Measurements from ENCODE around the gene PDCD1LG2. TPM values are rescaled to one million over a fixed set of nuclear protein-coding genes. Genes with fewer than 3 reads are reported as not detected.
A peak's percentile ranks its signal among the peaks of the same experiment; 100 is the strongest.

The PDCD1LG2 gene
- total and polyA plus RNA-seq, 5 donors from 2014 or later, result 0.85 to 2.5 (median 1.0) TPM; not detected in 1

DNA sequence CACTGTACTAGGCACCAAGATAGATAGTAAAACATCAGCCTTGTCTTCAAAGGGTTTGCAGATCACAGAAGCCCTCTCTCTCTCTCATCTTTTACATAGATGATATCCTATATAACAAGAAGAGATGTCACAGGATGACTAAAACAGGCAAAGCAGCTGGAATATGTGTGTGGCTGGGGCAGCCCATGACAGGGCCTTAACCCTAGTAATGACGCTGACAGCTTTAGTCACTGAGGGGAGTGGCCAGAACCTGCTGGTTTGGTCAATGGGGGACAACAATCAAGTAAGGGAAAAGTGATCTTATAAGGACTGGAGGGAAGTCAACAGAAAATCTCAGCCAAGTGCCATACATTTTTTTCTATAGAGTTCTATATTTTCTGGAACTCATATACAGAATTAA is 76.7 kb downstream of the PDCD1LG2 start:
- no peaks in the 10 kb centered on the region for H3K36me3 Mint-ChIP-seq
- no peaks in the 10 kb centered on the region for H3K36me3 ChIP-seq (ENCODE audit: control insufficient read depth, insufficient read depth, low read length)
- no peaks in the 10 kb centered on the region for H3K9me3 Mint-ChIP-seq
- peaks cover 10% of the 10 kb centered on the region for H3K4me1 ChIP-seq (ENCODE audit: control insufficient read depth, insufficient read depth, low read length, poor library complexity, severe bottlenecking)
- H3K27me3 ChIP-seq (ENCODE audit: control insufficient read depth, insufficient read depth, low read length), result peaks cover 2% of the 10 kb centered on the region
- peak overlapping the region; percentile 34 to 91 (median 72) for H3K27ac Mint-ChIP-seq
- peak overlapping the region in 1 of 4 donors; percentile 74 for H3K4me3 Mint-ChIP-seq
- H3K4me3 ChIP-seq (ENCODE audit: low read depth, low read length), result no peak overlapping the region
- no peaks in the 10 kb centered on the region for H3K27me3 Mint-ChIP-seq
- H3K27ac ChIP-seq (ENCODE audit: insufficient read depth, low read length, poor library complexity, severe bottlenecking), result no peak overlapping the region
- ATAC-seq (ENCODE audit: low read depth in 2 of 2), result no peak
- H3K4me1 Mint-ChIP-seq, result peaks cover 16 to 30% (median 26%) of the 10 kb centered on the region in 4 donors
- H3K9me3 ChIP-seq (ENCODE audit: control insufficient read depth in 2 of 2, low read length in 2 of 2), result no peaks in the 10 kb centered on the region
- no peak for DNase-seq

DNA sequence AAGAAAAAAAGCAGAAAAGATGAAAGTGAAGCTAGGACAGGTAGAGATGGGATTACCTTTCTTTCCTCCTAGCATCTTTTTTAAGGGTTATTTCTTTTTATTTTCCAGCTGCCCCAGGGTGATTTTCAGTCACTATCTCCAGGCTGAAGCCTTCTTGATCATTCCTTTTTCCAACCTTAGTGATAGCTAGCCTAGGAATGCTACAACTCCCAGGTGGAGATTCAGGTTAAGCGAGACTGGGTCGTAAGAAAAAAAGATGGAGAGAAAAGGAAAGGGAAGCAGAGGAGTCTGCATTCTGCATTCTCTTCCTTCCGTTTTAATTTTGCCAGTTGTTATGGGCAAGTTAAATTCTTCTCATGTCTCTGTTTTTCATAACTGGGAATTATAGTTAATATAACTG is 81.9 kb downstream of the PDCD1LG2 start:
- H3K9me3 ChIP-seq (ENCODE audit: control insufficient read depth in 2 of 2, low read length in 2 of 2), result no peaks in the 10 kb centered on the region
- DNase-seq (no peak), ATAC-seq (ENCODE audit: low read depth in 2 of 2) (no peak)
- peaks cover 5 to 14% (median 9%) of the 10 kb centered on the region in 4 donors for H3K4me1 Mint-ChIP-seq
- no peaks in the 10 kb centered on the region for H3K4me1 ChIP-seq (ENCODE audit: control insufficient read depth, insufficient read depth, low read length, poor library complexity, severe bottlenecking)
- H3K36me3 Mint-ChIP-seq, result no peaks in the 10 kb centered on the region
- H3K27ac Mint-ChIP-seq, result no peak overlapping the region
- no peaks in the 10 kb centered on the region for H3K36me3 ChIP-seq (ENCODE audit: control insufficient read depth, insufficient read depth, low read length)
- H3K9me3 Mint-ChIP-seq, result no peaks in the 10 kb centered on the region
- peaks cover 2% of the 10 kb centered on the region for H3K27me3 ChIP-seq (ENCODE audit: control insufficient read depth, insufficient read depth, low read length)
- no peak overlapping the region for H3K4me3 Mint-ChIP-seq
- no peaks in the 10 kb centered on the region for H3K27me3 Mint-ChIP-seq
- no peak overlapping the region for H3K4me3 ChIP-seq (ENCODE audit: low read depth, low read length)
- H3K27ac ChIP-seq (ENCODE audit: insufficient read depth, low read length, poor library complexity, severe bottlenecking), result no peak overlapping the region

DNA sequence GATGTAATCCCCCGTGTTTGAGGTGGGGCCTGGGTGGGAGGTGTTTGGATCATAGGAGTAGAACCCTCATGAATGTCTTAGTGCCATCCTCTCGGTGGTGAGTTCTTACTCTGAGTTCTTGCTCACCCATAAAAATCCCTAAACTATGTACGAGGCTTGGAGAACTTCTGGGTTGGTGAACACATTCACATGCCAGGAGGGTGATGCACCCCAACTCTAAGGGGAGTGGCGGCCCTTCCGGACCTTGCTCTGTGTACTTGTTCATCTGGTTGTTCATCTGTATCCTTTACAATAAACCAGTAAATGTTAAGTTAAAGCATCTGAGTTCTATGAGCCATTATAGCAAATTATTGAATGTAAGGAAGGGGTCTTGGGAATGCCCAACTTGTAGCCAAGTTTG is 82.6 kb downstream of the PDCD1LG2 start:
- Mint-ChIP-seq H3K9me3 (no peaks in the 10 kb centered on the region), H3K4me1 (peaks cover 4 to 9% (median 6%) of the 10 kb centered on the region in 4 donors), H3K27ac (peak overlapping the region in 1 of 3 donors; percentile 21), H3K27me3 (no peaks in the 10 kb centered on the region), H3K36me3 (no peaks in the 10 kb centered on the region), H3K4me3 (no peak overlapping the region)
- H3K9me3 ChIP-seq (ENCODE audit: control insufficient read depth in 2 of 2, low read length in 2 of 2), result no peaks in the 10 kb centered on the region
- no peak overlapping the region for H3K4me3 ChIP-seq (ENCODE audit: low read depth, low read length)
- ATAC-seq (ENCODE audit: low read depth in 2 of 2) (no peak), DNase-seq (no peak)
- peaks cover 2% of the 10 kb centered on the region for H3K27me3 ChIP-seq (ENCODE audit: control insufficient read depth, insufficient read depth, low read length)
- H3K36me3 ChIP-seq (ENCODE audit: control insufficient read depth, insufficient read depth, low read length), result no peaks in the 10 kb centered on the region
- no peak overlapping the region for H3K27ac ChIP-seq (ENCODE audit: insufficient read depth, low read length, poor library complexity, severe bottlenecking)
- H3K4me1 ChIP-seq (ENCODE audit: control insufficient read depth, insufficient read depth, low read length, poor library complexity, severe bottlenecking), result no peaks in the 10 kb centered on the region

DNA sequence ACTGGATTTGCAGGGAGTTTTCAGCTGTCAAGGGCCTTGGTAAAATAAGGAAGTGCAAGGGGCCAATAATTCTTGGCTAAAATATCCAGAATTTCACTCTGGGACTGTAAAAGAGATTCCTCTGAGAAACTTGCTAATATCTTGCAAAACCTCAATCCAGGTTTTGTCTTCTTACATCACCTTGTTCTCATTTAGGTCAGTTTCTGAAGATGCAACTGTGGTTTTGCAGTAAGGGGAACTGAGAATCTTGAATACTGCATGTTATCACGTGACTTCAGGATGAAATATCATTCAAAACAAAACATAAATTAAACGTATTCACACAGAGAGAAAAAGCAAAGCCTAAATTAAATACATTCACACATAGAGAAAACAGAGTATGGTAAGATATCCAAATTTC is 83.6 kb downstream of the PDCD1LG2 start:
- H3K4me1 Mint-ChIP-seq, result peaks cover 4 to 9% (median 6%) of the 10 kb centered on the region in 4 donors
- no peak overlapping the region for H3K4me3 ChIP-seq (ENCODE audit: low read depth, low read length)
- ATAC-seq (ENCODE audit: low read depth in 2 of 2), result no peak

DNA sequence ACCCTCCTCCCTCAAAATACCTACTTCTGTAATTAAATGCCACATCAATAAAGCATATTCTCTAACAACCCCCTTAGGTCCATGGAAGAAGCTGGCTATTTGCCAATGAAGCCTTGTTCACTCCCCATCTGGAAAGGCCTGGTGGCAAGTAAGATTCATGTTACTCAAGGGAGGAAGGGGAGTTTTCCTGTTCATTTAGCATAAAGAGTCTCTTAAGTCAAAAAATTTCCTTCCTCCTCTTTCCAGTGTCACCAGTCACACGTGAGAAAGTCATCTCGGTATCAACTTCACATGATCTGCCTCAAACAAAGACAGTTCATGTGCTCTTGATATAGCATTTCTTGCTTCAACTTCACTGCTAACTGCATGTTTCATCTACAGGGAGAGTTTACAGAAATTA is 85.8 kb downstream of the PDCD1LG2 start:
- no peaks in the 10 kb centered on the region for H3K36me3 ChIP-seq (ENCODE audit: control insufficient read depth, insufficient read depth, low read length)
- H3K27me3 Mint-ChIP-seq, result no peaks in the 10 kb centered on the region
- H3K27me3 ChIP-seq (ENCODE audit: control insufficient read depth, insufficient read depth, low read length), result peaks cover 2% of the 10 kb centered on the region
- DNase-seq, result no peak
- no peak overlapping the region for H3K27ac ChIP-seq (ENCODE audit: insufficient read depth, low read length, poor library complexity, severe bottlenecking)
- ATAC-seq (ENCODE audit: low read depth in 2 of 2), result no peak
- no peaks in the 10 kb centered on the region for H3K9me3 Mint-ChIP-seq
- H3K4me3 ChIP-seq (ENCODE audit: low read depth, low read length), result no peak overlapping the region
- H3K9me3 ChIP-seq (ENCODE audit: control insufficient read depth in 2 of 2, low read length in 2 of 2), result no peaks in the 10 kb centered on the region
- H3K27ac Mint-ChIP-seq, result peak overlapping the region in 2 of 3 donors; percentile 31 to 65
- no peaks in the 10 kb centered on the region for H3K36me3 Mint-ChIP-seq
- no peak overlapping the region for H3K4me3 Mint-ChIP-seq
- peaks cover 6 to 11% (median 9%) of the 10 kb centered on the region in 4 donors for H3K4me1 Mint-ChIP-seq
- H3K4me1 ChIP-seq (ENCODE audit: control insufficient read depth, insufficient read depth, low read length, poor library complexity, severe bottlenecking), result peaks cover 8% of the 10 kb centered on the region

More for the DNA sequence above, 83.6 kb downstream of the PDCD1LG2 start:
- H3K36me3 ChIP-seq (ENCODE audit: control insufficient read depth, insufficient read depth, low read length), result no peaks in the 10 kb centered on the region
- no peaks in the 10 kb centered on the region for H3K4me1 ChIP-seq (ENCODE audit: control insufficient read depth, insufficient read depth, low read length, poor library complexity, severe bottlenecking)
- H3K27ac ChIP-seq (ENCODE audit: insufficient read depth, low read length, poor library complexity, severe bottlenecking), result no peak overlapping the region
- Mint-ChIP-seq H3K4me3 (no peak overlapping the region), H3K27ac (no peak overlapping the region), H3K36me3 (no peaks in the 10 kb centered on the region), H3K9me3 (no peaks in the 10 kb centered on the region), H3K27me3 (no peaks in the 10 kb centered on the region)
- no peaks in the 10 kb centered on the region for H3K9me3 ChIP-seq (ENCODE audit: control insufficient read depth in 2 of 2, low read length in 2 of 2)
- DNase-seq, result no peak
- peaks cover 2% of the 10 kb centered on the region for H3K27me3 ChIP-seq (ENCODE audit: control insufficient read depth, insufficient read depth, low read length)

DNA sequence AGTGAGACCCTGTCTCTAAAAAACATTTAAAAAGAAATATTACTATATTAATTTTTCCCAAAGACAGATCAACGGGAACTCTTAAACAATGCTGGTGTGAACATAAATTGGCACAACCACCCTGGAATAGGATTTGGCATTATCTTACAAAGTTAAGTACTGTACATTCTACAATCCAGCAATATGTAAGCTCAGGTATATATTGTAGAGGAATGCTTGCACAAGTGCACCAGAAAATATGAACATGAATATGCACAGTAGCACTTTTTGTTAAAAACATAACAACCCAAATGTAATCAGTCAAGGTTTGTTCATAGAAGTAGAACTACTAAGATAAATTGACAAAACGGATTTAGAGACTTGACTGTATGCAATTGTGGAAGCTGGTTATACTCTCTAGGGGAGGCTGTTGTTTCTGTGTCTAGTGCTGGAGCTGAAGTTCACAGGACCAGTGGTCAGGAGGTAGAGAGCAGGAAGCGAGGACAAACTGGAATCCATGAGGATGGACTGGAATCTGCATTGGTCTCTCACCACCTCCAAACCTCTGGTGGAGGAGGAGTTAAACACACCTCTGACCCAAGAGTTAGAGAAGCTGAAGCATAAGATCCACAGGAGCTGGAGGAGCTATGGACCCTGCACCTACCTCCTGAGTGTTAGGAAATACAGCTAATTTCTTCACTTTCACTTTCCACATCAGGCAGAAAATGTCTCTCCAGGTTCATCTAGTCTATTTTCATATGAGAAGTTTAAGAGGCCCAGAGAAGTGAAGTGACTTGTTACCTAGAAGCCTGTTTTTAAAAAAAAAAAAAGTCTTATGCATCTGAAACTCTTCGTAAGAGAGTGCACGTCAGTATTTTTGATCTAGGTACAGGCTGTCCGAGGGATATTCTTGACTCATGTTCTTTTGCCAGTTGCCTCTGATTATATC is 98.2 kb downstream of the PDCD1LG2 start:
- H3K9me3 ChIP-seq (ENCODE audit: control insufficient read depth in 2 of 2, low read length in 2 of 2), result no peaks in the 10 kb centered on the region
- H3K9me3 Mint-ChIP-seq, result peaks cover 0 to 3% (median 0%) of the 10 kb centered on the region in 7 donors
- H3K4me3 Mint-ChIP-seq, result peak overlapping the region in 3 of 4 donors; percentile 45 to 78 (median 71)
- peaks cover 12% of the 10 kb centered on the region for H3K36me3 Mint-ChIP-seq
- H3K4me3 ChIP-seq (ENCODE audit: low read depth, low read length), result peak overlapping the region; percentile 64
- H3K27me3 ChIP-seq (ENCODE audit: control insufficient read depth, insufficient read depth, low read length), result no peaks in the 10 kb centered on the region
- no peaks in the 10 kb centered on the region for H3K4me1 ChIP-seq (ENCODE audit: control insufficient read depth, insufficient read depth, low read length, poor library complexity, severe bottlenecking)
- H3K4me1 Mint-ChIP-seq, result peaks cover 9 to 23% (median 15%) of the 10 kb centered on the region in 4 donors
- peak in 1 of 3 donors; percentile 22 for DNase-seq
- no peak overlapping the region for H3K27ac ChIP-seq (ENCODE audit: insufficient read depth, low read length, poor library complexity, severe bottlenecking)
- H3K27me3 Mint-ChIP-seq, result no peaks in the 10 kb centered on the region
- peak overlapping the region; percentile 28 to 59 (median 43) for H3K27ac Mint-ChIP-seq
- peak in 1 of 2 donors; percentile 37 for ATAC-seq (ENCODE audit: low read depth in 2 of 2)
- H3K36me3 ChIP-seq (ENCODE audit: control insufficient read depth, insufficient read depth, low read length), result no peaks in the 10 kb centered on the region

DNA sequence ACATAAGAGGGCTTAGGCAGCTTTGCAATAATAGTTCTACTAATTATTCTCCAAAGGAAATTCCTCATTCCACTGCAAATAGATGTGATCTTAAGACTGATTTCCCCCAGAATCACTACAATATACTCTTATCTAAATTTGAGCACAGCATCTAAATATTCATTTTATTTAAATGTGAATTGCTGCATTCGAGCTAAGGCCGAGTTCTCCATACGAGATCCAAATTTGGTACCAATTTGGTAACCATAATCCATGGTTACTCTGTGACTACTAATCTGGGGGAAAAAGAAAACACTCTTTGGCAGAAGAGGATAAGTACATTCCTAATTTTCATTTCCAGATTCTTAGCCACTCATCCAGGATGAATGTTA is 98.9 kb downstream of the PDCD1LG2 start:
- H3K27me3 ChIP-seq (ENCODE audit: control insufficient read depth, insufficient read depth, low read length), result no peaks in the 10 kb centered on the region
- H3K4me3 ChIP-seq (ENCODE audit: low read depth, low read length), result peak overlapping the region; percentile 64
- Mint-ChIP-seq H3K4me3 (peak overlapping the region in 2 of 4 donors; percentile 71 to 78), H3K9me3 (peaks cover 0 to 3% (median 0%) of the 10 kb centered on the region in 7 donors), H3K27me3 (no peaks in the 10 kb centered on the region), H3K36me3 (peaks cover 12% of the 10 kb centered on the region), H3K27ac (peak overlapping the region; percentile 28 to 59 (median 43)), H3K4me1 (peaks cover 9 to 23% (median 15%) of the 10 kb centered on the region in 4 donors)
- H3K4me1 ChIP-seq (ENCODE audit: control insufficient read depth, insufficient read depth, low read length, poor library complexity, severe bottlenecking), result no peaks in the 10 kb centered on the region
- H3K36me3 ChIP-seq (ENCODE audit: control insufficient read depth, insufficient read depth, low read length), result no peaks in the 10 kb centered on the region
- H3K9me3 ChIP-seq (ENCODE audit: control insufficient read depth in 2 of 2, low read length in 2 of 2), result no peaks in the 10 kb centered on the region
- no peak overlapping the region for H3K27ac ChIP-seq (ENCODE audit: insufficient read depth, low read length, poor library complexity, severe bottlenecking)
- DNase-seq, result no peak
- ATAC-seq (ENCODE audit: low read depth in 2 of 2), result no peak

All from CD4-positive, CD25-positive, alpha-beta regulatory T cell (primary cell).